ENCODE results near the gene NSUN6.

DNA sequence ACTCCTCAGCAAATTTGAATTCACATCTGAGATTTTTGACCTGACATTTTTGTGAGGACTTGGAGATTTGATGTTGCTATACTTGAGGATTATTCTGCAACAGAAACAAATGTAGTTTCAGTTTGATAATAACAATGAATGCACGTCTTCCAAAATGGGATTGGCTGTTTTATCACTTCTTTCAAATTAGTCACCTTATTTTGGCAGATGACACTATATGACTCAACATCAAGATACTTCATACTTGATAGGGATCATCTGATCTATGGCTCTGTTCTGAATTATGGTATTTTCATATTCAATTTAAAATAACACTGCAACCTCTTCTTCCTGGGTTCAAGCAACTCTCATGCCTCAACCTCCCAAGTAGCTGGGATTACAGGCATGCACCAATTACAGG, 32.0 kb upstream of the NSUN6 start:
- TF ChIP-seq, protein P1, sequence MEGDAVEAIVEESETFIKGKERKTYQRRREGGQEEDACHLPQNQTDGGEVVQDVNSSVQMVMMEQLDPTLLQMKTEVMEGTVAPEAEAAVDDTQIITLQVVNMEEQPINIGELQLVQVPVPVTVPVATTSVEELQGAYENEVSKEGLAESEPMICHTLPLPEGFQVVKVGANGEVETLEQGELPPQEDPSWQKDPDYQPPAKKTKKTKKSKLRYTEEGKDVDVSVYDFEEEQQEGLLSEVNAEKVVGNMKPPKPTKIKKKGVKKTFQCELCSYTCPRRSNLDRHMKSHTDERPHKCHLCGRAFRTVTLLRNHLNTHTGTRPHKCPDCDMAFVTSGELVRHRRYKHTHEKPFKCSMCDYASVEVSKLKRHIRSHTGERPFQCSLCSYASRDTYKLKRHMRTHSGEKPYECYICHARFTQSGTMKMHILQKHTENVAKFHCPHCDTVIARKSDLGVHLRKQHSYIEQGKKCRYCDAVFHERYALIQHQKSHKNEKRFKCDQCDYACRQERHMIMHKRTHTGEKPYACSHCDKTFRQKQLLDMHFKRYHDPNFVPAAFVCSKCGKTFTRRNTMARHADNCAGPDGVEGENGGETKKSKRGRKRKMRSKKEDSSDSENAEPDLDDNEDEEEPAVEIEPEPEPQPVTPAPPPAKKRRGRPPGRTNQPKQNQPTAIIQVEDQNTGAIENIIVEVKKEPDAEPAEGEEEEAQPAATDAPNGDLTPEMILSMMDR (IDR thresholded peaks at IDR 0.05) = no peak
- TF ChIP-seq POLR2A (IDR thresholded peaks at IDR 0.05) = no peak
- no peak for TF ChIP-seq POLR2AphosphoS5 (IDR thresholded peaks at IDR 0.05)
